DOHH2 (cell line): Measurements from ENCODE around the gene CTNNA2.

Experiments used
- H3F3A ChIP-seq: fragments of 200-600 bp; sonication (generic), shearing (Covaris generic); 2 replicates; pipeline ENCODE4 v1.6.0; 2016; ENCODE audit warnings: antibody characterized with exemption, mild to moderate bottlenecking; ENCODE audit not compliant: control insufficient read depth, insufficient read depth
- H3K27ac ChIP-seq: fragments of 200-600 bp; sonication (generic); 2 replicates; pipeline ENCODE4 v1.5.1; 2014; ENCODE audit warnings: low read depth, mild to moderate bottlenecking, low read length, moderate library complexity
- H3K27me3 ChIP-seq: fragments of 200-600 bp; sonication (generic); 2 replicates; pipeline ENCODE4 v1.6.1; 2014; ENCODE audit warnings: mild to moderate bottlenecking, low read length, mixed read lengths; ENCODE audit not compliant: control insufficient read depth
- H3K36me3 ChIP-seq: fragments of 200-600 bp; sonication (generic); 2 replicates; pipeline ENCODE4 v1.6.1; 2014; ENCODE audit warnings: mild to moderate bottlenecking, low read length, moderate library complexity, mixed read lengths; ENCODE audit not compliant: control insufficient read depth
- H3K4me1 ChIP-seq: fragments of 200-600 bp; sonication (generic); 2 replicates; pipeline ENCODE4 v1.6.1; 2014; ENCODE audit warnings: mild to moderate bottlenecking, low read length, mixed read lengths; ENCODE audit not compliant: control insufficient read depth
- H3K4me2 ChIP-seq: fragments of 200-600 bp; sonication (generic); 2 replicates; pipeline ENCODE4 v1.6.0; 2014; ENCODE audit warnings: mild to moderate bottlenecking, low read length, moderate library complexity
- H3K4me3 ChIP-seq: fragments of 200-600 bp; sonication (generic); 2 replicates; pipeline ENCODE4 v1.5.1; 2014; ENCODE audit warnings: mild to moderate bottlenecking, low read length, mixed read lengths
- H3K79me2 ChIP-seq: fragments of 200-600 bp; sonication (generic); 2 replicates; pipeline ENCODE4 v1.6.1; 2014; ENCODE audit warnings: mild to moderate bottlenecking, low read length, mixed read lengths; ENCODE audit not compliant: control insufficient read depth
- H3K9me2 ChIP-seq: fragments of 200-600 bp; sonication (generic); replicated peaks from 2 replicates; pipeline ENCODE4 v1.6.1; 2014; ENCODE audit warnings: mild to moderate bottlenecking, low read length, mixed read lengths; ENCODE audit not compliant: control insufficient read depth
- H3K9me3 ChIP-seq: fragments of 200-600 bp; sonication (generic); 2 replicates; pipeline ENCODE4 v1.6.1; 2014; ENCODE audit warnings: antibody characterized with exemption, low read length, mixed read lengths; ENCODE audit not compliant: control insufficient read depth, insufficient read depth
- H4K20me1 ChIP-seq: fragments of 200-600 bp; sonication (generic); 2 replicates; pipeline ENCODE4 v1.6.0; 2014; ENCODE audit warnings: low read depth, mild to moderate bottlenecking, antibody characterized with exemption, low read length, moderate library complexity; ENCODE audit not compliant: control insufficient read depth, insufficient read depth
- CTCF ChIP-seq: fragments of 200-600 bp; sonication (generic); IDR thresholded peaks from one replicate; pipeline ENCODE4 v1.5.1; 2014; ENCODE audit warnings: antibody characterized with exemption, mild to moderate bottlenecking, low read depth, low read length; ENCODE audit not compliant: poor library complexity, severe bottlenecking
- EZH2phosphoT487 ChIP-seq: fragments of 200-600 bp; sonication (generic); IDR thresholded peaks from 2 replicates; pipeline ENCODE4 v1.6.1; 2017; ENCODE audit warnings: borderline replicate concordance, mild to moderate bottlenecking, antibody characterized with exemption, low read length, moderate library complexity, mixed read lengths

CTNNA2 gene

DNA sequence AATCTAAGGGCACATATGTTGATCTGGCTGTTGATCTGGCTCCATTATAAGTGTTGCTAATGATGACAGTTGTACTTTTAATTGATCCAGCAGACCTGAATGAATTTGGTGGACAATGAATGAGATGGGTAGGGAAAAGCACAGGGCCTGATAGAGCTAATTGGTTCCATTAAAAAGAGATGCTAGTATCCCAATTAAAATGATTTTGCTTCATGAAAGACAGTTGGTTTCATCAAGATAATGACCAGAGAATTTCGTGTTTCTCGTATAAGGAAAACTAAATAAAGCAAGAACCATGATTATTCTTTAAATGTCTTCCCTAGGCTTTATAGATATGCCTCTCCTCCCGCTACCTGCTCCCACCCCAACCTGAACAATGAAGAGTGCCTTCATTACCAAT, 900.3 kb downstream of the CTNNA2 start:
- no peaks in the 10 kb centered on the region for H3K27me3 ChIP-seq
- no peaks in the 10 kb centered on the region for H3K79me2 ChIP-seq
- H4K20me1 ChIP-seq: no peaks in the 10 kb centered on the region
- no peaks in the 10 kb centered on the region for H3K9me2 ChIP-seq
- H3K4me1 ChIP-seq: no peaks in the 10 kb centered on the region
- H3K9me3 ChIP-seq: no peaks in the 10 kb centered on the region
- TF ChIP-seq EZH2phosphoT487: no peak
- H3F3A ChIP-seq: no peaks in the 10 kb centered on the region
- no peaks in the 10 kb centered on the region for H3K36me3 ChIP-seq
- no peak overlapping the region for H3K4me3 ChIP-seq
- no peak overlapping the region for H3K4me2 ChIP-seq
- no peak overlapping the region for H3K27ac ChIP-seq

- no peaks in the 10 kb centered on the region for H3K27me3 ChIP-seq
- H3K27ac ChIP-seq: no peak overlapping the region
- H3K4me3 ChIP-seq: no peak overlapping the region
- H3K4me2 ChIP-seq: no peak overlapping the region
- TF ChIP-seq CTCF: no peak
- TF ChIP-seq EZH2phosphoT487: no peak
- no peaks in the 10 kb centered on the region for H3K9me2 ChIP-seq
- no peaks in the 10 kb centered on the region for H3K9me3 ChIP-seq
- H4K20me1 ChIP-seq: no peaks in the 10 kb centered on the region
- no peaks in the 10 kb centered on the region for H3F3A ChIP-seq
- no peaks in the 10 kb centered on the region for H3K36me3 ChIP-seq
- H3K4me1 ChIP-seq: no peaks in the 10 kb centered on the region
- no peaks in the 10 kb centered on the region for H3K79me2 ChIP-seq
These were observed 904.9 kb downstream of the CTNNA2 start for GRCh38 chr2:80417737-80418136.

GRCh38 chr2:80420530-80421208, 907.8 kb downstream of the CTNNA2 start:
- Histone ChIP-seq H3K9me2 (no peaks in the 10 kb centered on the region), H3K4me3 (no peak overlapping the region), H3F3A (no peaks in the 10 kb centered on the region), H3K27me3 (no peaks in the 10 kb centered on the region), H3K36me3 (no peaks in the 10 kb centered on the region), H4K20me1 (no peaks in the 10 kb centered on the region), H3K4me2 (no peak overlapping the region), H3K4me1 (no peaks in the 10 kb centered on the region), H3K9me3 (no peaks in the 10 kb centered on the region), H3K27ac (no peak overlapping the region), H3K79me2 (no peaks in the 10 kb centered on the region)
- TF ChIP-seq CTCF: no peak
- no peak for TF ChIP-seq EZH2phosphoT487

GRCh38 chr2:80429251-80429650, 916.4 kb downstream of the CTNNA2 start:
- H3F3A ChIP-seq: no peaks in the 10 kb centered on the region

More at GRCh38 chr2:80429251-80429650, 916.4 kb downstream of the CTNNA2 start:
- Histone ChIP-seq H3K36me3 (no peaks in the 10 kb centered on the region), H4K20me1 (no peaks in the 10 kb centered on the region), H3K27ac (no peak overlapping the region), H3K9me3 (no peaks in the 10 kb centered on the region), H3K4me1 (no peaks in the 10 kb centered on the region), H3K27me3 (no peaks in the 10 kb centered on the region), H3K4me2 (no peak overlapping the region), H3K79me2 (no peaks in the 10 kb centered on the region), H3K9me2 (no peaks in the 10 kb centered on the region), H3K4me3 (no peak overlapping the region)
- TF ChIP-seq CTCF: no peak
- TF ChIP-seq EZH2phosphoT487: no peak
